K562 (cell line): ENCODE data around the gene ETDA. TPM values are rescaled to one million over a fixed set of nuclear protein-coding genes. Genes with fewer than 3 reads are reported as not detected.
"Not testable (repeated sequence)": the region's sequence is repeated elsewhere in the genome, so short reads cannot be mapped to it uniquely, and the experiment has no call there.

Experiments
- ATAC-seq: fragments of 200-7000 bp; cut with Tn5 transposase; 3 replicates; pipeline ENCODE4 v1.9.1; 2020; ENCODE audit warnings: moderate library complexity
- BruUV-seq: library from RNA; stranded (reverse); fragments of 400-500 nt; replicated peaks from 2 replicates; lab custom pipeline; 2021; lab: Mats Ljungman, UMichigan
- CTCF ChIA-PET: fragments of 300-600 bp; formaldehyde crosslinking; extraction: SDS; loops from one replicate; lab custom pipeline; 2021; ENCODE audit warnings: low intra/inter-chr PET ratio; lab: Yijun Ruan, JAX
- POLR2A ChIA-PET: fragments of 300-600, 350-650 bp; sonication (Branson Sonifier 250); formaldehyde crosslinking; extraction: SDS; loops from one replicate; lab custom pipeline; 2021; ENCODE audit warnings: antibody characterized with exemption, inconsistent platforms; lab: Yijun Ruan, JAX
- DNase-seq, 4 experiments: peaks; one replicate each; pipeline versions ENCODE4 v3.0.0 to v3.0.0-alpha.2; 2011 to 2018; ENCODE audit warnings: low spot score in 3 of 4, mixed read lengths in 3 of 4; ENCODE audit errors: extremely low read depth in 1 of 4
- FAIRE-seq: peaks from 2 replicates; lab custom pipeline; 2011; peaks lifted over from hg19 to GRCh38; lab: Jason Lieb, UNC
- H2AFZ ChIP-seq: 2 replicates; pipeline ENCODE4 v1.6.0; 2011; ENCODE audit warnings: low read depth, low read length, control low read depth, inconsistent platforms
- H3K27ac ChIP-seq: fragments of 200-600 bp; 3 replicates; pipeline ENCODE4 v1.8.0; 2011; ENCODE audit warnings: low read depth, mild to moderate bottlenecking, control low read depth, inconsistent platforms, low read length, moderate library complexity, mixed read lengths; ENCODE audit errors: extremely low read depth
- H3K27me3 ChIP-seq, 2 experiments: fragments of 300-600 bp in 1 of 2; 2 replicates in 1 of 2; 3 replicates in 1 of 2; pipeline versions ENCODE4 v1.6.0 to v1.8.0; 2011; ENCODE audit warnings: inconsistent platforms in 2 of 2, low read length in 2 of 2, mild to moderate bottlenecking in 1 of 2, mixed read lengths in 1 of 2, moderate library complexity in 1 of 2; ENCODE audit not compliant: control insufficient read depth in 2 of 2, insufficient read depth in 2 of 2
- H3K36me3 ChIP-seq: fragments of 300-600 bp; 3 replicates; pipeline ENCODE4 v1.8.0; 2011; ENCODE audit warnings: mild to moderate bottlenecking, low read length, inconsistent platforms; ENCODE audit not compliant: control insufficient read depth, insufficient read depth
- H3K4me1 ChIP-seq, 2 experiments: fragments of 200-600 bp in 1 of 2; replicated peaks in 1 of 2; 2 replicates in 1 of 2; 3 replicates in 1 of 2; pipeline versions ENCODE4 v1.5.1 to v1.8.0; 2011; ENCODE audit warnings: inconsistent platforms in 2 of 2, low read length in 2 of 2, mild to moderate bottlenecking in 1 of 2, mixed read lengths in 1 of 2, moderate library complexity in 1 of 2; ENCODE audit not compliant: control insufficient read depth in 2 of 2, insufficient read depth in 2 of 2
- H3K4me2 ChIP-seq: 2 replicates; pipeline ENCODE4 v1.6.1; 2011; ENCODE audit warnings: low read length, control low read depth, inconsistent platforms, mixed read lengths; ENCODE audit not compliant: insufficient read depth
- H3K4me3 ChIP-seq: fragments of 200-600 bp; sonication (generic), shearing (Covaris generic); 2 replicates; pipeline ENCODE4 v1.5.1; 2016; ENCODE audit warnings: control low read depth, inconsistent platforms
- H3K79me2 ChIP-seq: fragments of 200-600 bp; 3 replicates; pipeline ENCODE4 v1.8.0; 2011; ENCODE audit warnings: low read length, inconsistent platforms; ENCODE audit not compliant: control insufficient read depth, insufficient read depth
- H3K9ac ChIP-seq, 2 experiments: 2 replicates each; pipeline versions ENCODE4 v1.6.0 to v1.6.1; 2011; ENCODE audit warnings: low read depth in 2 of 2, low read length in 2 of 2, control low read depth in 1 of 2, inconsistent platforms in 1 of 2, mild to moderate bottlenecking in 1 of 2, mixed read lengths in 1 of 2; ENCODE audit not compliant: insufficient read depth in 1 of 2
- H3K9me1 ChIP-seq: one replicate; pipeline ENCODE4 v1.6.0; 2011; ENCODE audit warnings: inconsistent platforms, mild to moderate bottlenecking, low read length, moderate library complexity; ENCODE audit not compliant: control insufficient read depth, insufficient read depth
- H3K9me3 ChIP-seq: replicated peaks from 2 replicates; pipeline ENCODE4 v1.5.1; 2011; ENCODE audit warnings: low read depth, low read length, inconsistent platforms; ENCODE audit not compliant: control insufficient read depth, insufficient read depth
- H4K20me1 ChIP-seq: replicated peaks from 2 replicates; pipeline ENCODE4 v1.6.1; 2011; ENCODE audit warnings: low read length, inconsistent platforms, mixed read lengths; ENCODE audit not compliant: control insufficient read depth, insufficient read depth
- ELF1 ChIP-seq: fragments of 200-800 bp; sonication (Bioruptor generic); IDR thresholded peaks from 2 replicates; pipeline ENCODE4 v1.6.1; 2016; ENCODE audit warnings: missing genetic modification characterization, missing compliant biosample characterization
- HMG20B ChIP-seq: fragments of 250-450 bp; sonication (Bioruptor Pico); IDR thresholded peaks from 2 replicates; pipeline ENCODE4 v1.5.0; 2021; ENCODE audit warnings: mild to moderate bottlenecking
- NR2C2 ChIP-seq, 2 experiments: fragments of 200-800 bp in 1 of 2; sonication (Bioruptor generic) in 1 of 2; sonication (generic) in 1 of 2; formaldehyde crosslinking in 1 of 2; IDR thresholded peaks; 2 replicates each; pipeline versions ENCODE4 v1.6.1 to v1.8.0; 2016 to 2022; ENCODE audit warnings: mild to moderate bottlenecking in 1 of 2, missing compliant biosample characterization in 1 of 2, missing genetic modification characterization in 1 of 2, missing genetic modification reagents in 1 of 2
- PPARD ChIP-seq: fragments of 250-450 bp; sonication (Bioruptor Pico); IDR thresholded peaks from 2 replicates; pipeline ENCODE4 v1.8.0; 2022; ENCODE audit warnings: inconsistent platforms, mild to moderate bottlenecking, moderate library complexity
- SMAD3 ChIP-seq: fragments of 450-650 bp; formaldehyde crosslinking; conservative IDR thresholded peaks from 2 replicates; pipeline ENCODE4 v1.4.0; 2020; ENCODE audit warnings: mild to moderate bottlenecking
- ZNF311 ChIP-seq: fragments of 250-450 bp; sonication (Bioruptor Pico); IDR thresholded peaks from 2 replicates; pipeline ENCODE4 v1.4.0; 2020; ENCODE audit warnings: mild to moderate bottlenecking, moderate library complexity
- ZNF318 ChIP-seq, 2 experiments: fragments of 450-650 bp; IDR thresholded peaks; 2 replicates each; pipeline ENCODE4 v1.6.1; 2016; ENCODE audit warnings: mild to moderate bottlenecking in 2 of 2, borderline replicate concordance in 1 of 2, low read depth in 1 of 2, moderate library complexity in 1 of 2
- WGBS: fragments of 100-300 bp; shearing (Covaris generic); methylation state at CpG from one replicate; pipeline ENCODE4 v1.1.6; 2016; ENCODE audit warnings: low coverage, mixed read lengths; ENCODE audit not compliant: insufficient coverage; ENCODE audit errors: missing lambda C conversion rate; 5-methylcytosine and 5-hydroxymethylcytosine counted together
- in situ Hi-C: fragments of 300-500 bp; cut with MboI; formaldehyde crosslinking; loops from 4 replicates; pipeline ENCODE4 v1.15.0; 2018; ENCODE audit warnings: inconsistent platforms, mixed read lengths
- intact Hi-C: fragments of 100-400 bp; cut with micrococcal nuclease; formaldehyde crosslinking; loops from 2 replicates; pipeline ENCODE4 v1.14.2; 2022
- polyA plus RNA-seq, 8 experiments: library from polyadenylated mRNA; depleted of rRNA in 4 of 8; stranded (reverse) in 5 of 8; unstranded in 3 of 8; fragments of >200 nt; fragmentation: Nextera tagmentation in 2 of 8; fragmentation: Illumina TruSeq in 1 of 8; extraction: Ambion mirVana in 2 of 8; extraction: Trizol in 1 of 8; gene quantifications; 2 replicates each; pipeline versions ENCODE4 v1.2.1 to v1.2.3, GENCODE V29; 2011 to 2014; ENCODE audit warnings: inconsistent platforms in 1 of 8, missing spikeins in 1 of 8
- total RNA-seq, 7 experiments: library from RNA; depleted of rRNA in 6 of 7; stranded (reverse); fragments of >200 nt in 6 of 7; fragmentation: Illumina TruSeq in 2 of 7; extraction: Trizol in 2 of 7; gene quantifications; 2 replicates each; pipeline versions ENCODE4 v1.2.1 to v1.2.3, GENCODE V29; 2011 to 2021; ENCODE audit warnings: low replicate concordance in 1 of 7

The ETDA gene
- total and polyA plus RNA-seq, 9 of the 15 experiments (the other 6 are each of a cell fraction or from before 2014, with no cell fraction given) = not detected

DNA sequence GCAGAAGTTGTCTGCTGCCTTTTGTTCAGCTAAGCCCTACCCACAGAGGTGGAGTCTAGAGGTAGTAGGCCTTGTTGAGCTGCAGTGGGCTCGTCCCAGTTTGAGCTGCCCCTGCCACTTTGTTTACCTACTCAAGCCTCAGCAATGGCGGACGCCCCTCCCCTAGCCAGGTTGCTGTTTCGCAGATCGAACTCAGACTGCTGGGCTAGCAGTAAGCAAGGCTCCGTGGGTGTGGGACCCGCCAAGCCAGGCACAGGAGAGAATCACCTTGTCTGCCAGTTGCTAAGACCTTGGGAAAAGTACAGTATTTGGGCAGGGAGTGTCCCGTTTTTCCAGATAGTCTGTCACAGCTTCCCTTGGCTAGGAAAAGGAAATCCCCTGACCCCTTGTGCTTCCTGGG, 11.5 kb downstream of the ETDA start:
- H2AFZ ChIP-seq, H3K4me2 ChIP-seq, H3K27ac ChIP-seq, POLR2A ChIA-PET, in situ Hi-C loops, BruUV-seq, CTCF ChIA-PET, H3K9me3 ChIP-seq, H3K9me1 ChIP-seq, H4K20me1 ChIP-seq, ATAC-seq, H3K27me3 ChIP-seq, FAIRE-seq, H3K36me3 ChIP-seq, intact Hi-C loops, DNase-seq, H3K79me2 ChIP-seq, H3K4me1 ChIP-seq, H3K9ac ChIP-seq, H3K4me3 ChIP-seq: not testable (repeated sequence)
- WGBS = 4% methylated on average over 8 of the region's 8 CpGs

GRCh38 chrX:135264206-135264605, 12.3 kb downstream of the ETDA start:
- Histone ChIP-seq H3K27me3 (no peaks in the 10 kb centered on the region), H3K9me3 (no peaks in the 10 kb centered on the region; the same call in 1 of the 2 replicates), H3K4me2 (no peak overlapping the region), H3K9me1 (no peaks in the 10 kb centered on the region), H3K4me1 (no peaks in the 10 kb centered on the region), H2AFZ (no peak overlapping the region), H3K9ac (no peak overlapping the region), H4K20me1 (no peaks in the 10 kb centered on the region), H3K4me3 (no peak overlapping the region), H3K27ac (no peak overlapping the region), H3K36me3 (no peaks in the 10 kb centered on the region), H3K79me2 (no peaks in the 10 kb centered on the region)
- BruUV-seq = no TSS peak
- CTCF ChIA-PET = no interaction called here
- intact Hi-C loops = no loop called here
- no peak for DNase-seq
- 0% methylated on average over 4 of the region's 4 CpGs for WGBS
- POLR2A ChIA-PET = no interaction called here
- FAIRE-seq = no peak
- in situ Hi-C loops = no loop called here
- ATAC-seq = no peak
- TF ChIP-seq ELF1 (tag) = no peak
- TF ChIP-seq ZNF311 (CRISPR knock-in tag) = no peak
- no peak for TF ChIP-seq SMAD3 (CRISPR knock-in tag)
- no peak for TF ChIP-seq NR2C2 (CRISPR knock-in tag; IDR thresholded peaks at IDR 0.05)
- TF ChIP-seq NR2C2 (tag; IDR thresholded peaks at IDR 0.05) = no peak
- no peak for TF ChIP-seq PPARD (CRISPR knock-in tag)
- TF ChIP-seq HMG20B (CRISPR knock-in tag) = no peak
- TF ChIP-seq ZNF318 (IDR thresholded peaks at IDR 0.05; ENCODE audit: borderline replicate concordance in 1 of 2, low read depth in 1 of 2) = no peak
